ENCODE data around the gene SPOCK1.
A peak's percentile ranks its signal among the peaks of the same experiment; 100 is the strongest.
"Not testable (repeated sequence)": the region's sequence is repeated elsewhere in the genome, so short reads cannot be mapped to it uniquely, and the experiment has no call there.

The SPOCK1 gene

GRCh38 chr5:137260820-137261695 lies 238.1 kb downstream of the SPOCK1 start:
- no peak for TF ChIP-seq CTCF (IDR thresholded peaks at IDR 0.05)
- H3K27ac ChIP-seq: no peak overlapping the region
- no peak overlapping the region for H3K4me3 ChIP-seq
- DNase-seq (ENCODE audit: low spot score): no peak

- not testable (repeated sequence) for H3K4me3 ChIP-seq; DNase-seq (ENCODE audit: low spot score); H3K27ac ChIP-seq
Observed at GRCh38 chr5:137259115-137259514, 240.0 kb downstream of the SPOCK1 start.

GRCh38 chr5:137254119-137255090 lies 244.7 kb downstream of the SPOCK1 start:
- no peak for TF ChIP-seq CTCF (IDR thresholded peaks at IDR 0.05)
- H3K27ac ChIP-seq: peak overlapping the region in 1 of 2 donors; percentile 79
- no peak for DNase-seq (ENCODE audit: low spot score)
- H3K4me3 ChIP-seq: no peak overlapping the region

GRCh38 chr5:137252512-137252911 lies 246.6 kb downstream of the SPOCK1 start:
- no peak for DNase-seq (ENCODE audit: low spot score)
- no peak for TF ChIP-seq CTCF (IDR thresholded peaks at IDR 0.05)
- Histone ChIP-seq H3K4me3 (no peak overlapping the region), H3K27ac (no peak overlapping the region)

GRCh38 chr5:137250421-137250820 lies 248.7 kb downstream of the SPOCK1 start:
- no peak for DNase-seq (ENCODE audit: low spot score)
- TF ChIP-seq CTCF (IDR thresholded peaks at IDR 0.05): no peak
- no peak overlapping the region for H3K4me3 ChIP-seq
- peak overlapping the region in 1 of 2 donors; percentile 41 for H3K27ac ChIP-seq

GRCh38 chr5:137248527-137248926 lies 250.6 kb downstream of the SPOCK1 start:
- no peak overlapping the region for H3K27ac ChIP-seq

More at GRCh38 chr5:137248527-137248926, 250.6 kb downstream of the SPOCK1 start:
- H3K4me3 ChIP-seq: no peak overlapping the region
- DNase-seq (ENCODE audit: low spot score): no peak
- TF ChIP-seq CTCF (IDR thresholded peaks at IDR 0.05): no peak
